Prostate gland (tissue), 2 donors: Measurements from ENCODE around the gene TBC1D2B.

Experiments used
- CTCF ChIP-seq, 4 experiments: fragments of 200-600 bp in 2 of 4; fragments of 450-650 bp in 2 of 4; sonication (generic) in 2 of 4; IDR thresholded peaks; 1 replicate in 3 of 4; 2 replicates in 1 of 4; pipeline ENCODE4 v1.5.1; 2016 to 2019; ENCODE audit warnings: antibody characterized with exemption in 4 of 4, mild to moderate bottlenecking in 2 of 4, moderate library complexity in 2 of 4
- POLR2A ChIP-seq: fragments of 450-650 bp; IDR thresholded peaks from one replicate; pipeline ENCODE4 v1.6.1; 2016; ENCODE audit warnings: antibody characterized with exemption, mild to moderate bottlenecking

DNA sequence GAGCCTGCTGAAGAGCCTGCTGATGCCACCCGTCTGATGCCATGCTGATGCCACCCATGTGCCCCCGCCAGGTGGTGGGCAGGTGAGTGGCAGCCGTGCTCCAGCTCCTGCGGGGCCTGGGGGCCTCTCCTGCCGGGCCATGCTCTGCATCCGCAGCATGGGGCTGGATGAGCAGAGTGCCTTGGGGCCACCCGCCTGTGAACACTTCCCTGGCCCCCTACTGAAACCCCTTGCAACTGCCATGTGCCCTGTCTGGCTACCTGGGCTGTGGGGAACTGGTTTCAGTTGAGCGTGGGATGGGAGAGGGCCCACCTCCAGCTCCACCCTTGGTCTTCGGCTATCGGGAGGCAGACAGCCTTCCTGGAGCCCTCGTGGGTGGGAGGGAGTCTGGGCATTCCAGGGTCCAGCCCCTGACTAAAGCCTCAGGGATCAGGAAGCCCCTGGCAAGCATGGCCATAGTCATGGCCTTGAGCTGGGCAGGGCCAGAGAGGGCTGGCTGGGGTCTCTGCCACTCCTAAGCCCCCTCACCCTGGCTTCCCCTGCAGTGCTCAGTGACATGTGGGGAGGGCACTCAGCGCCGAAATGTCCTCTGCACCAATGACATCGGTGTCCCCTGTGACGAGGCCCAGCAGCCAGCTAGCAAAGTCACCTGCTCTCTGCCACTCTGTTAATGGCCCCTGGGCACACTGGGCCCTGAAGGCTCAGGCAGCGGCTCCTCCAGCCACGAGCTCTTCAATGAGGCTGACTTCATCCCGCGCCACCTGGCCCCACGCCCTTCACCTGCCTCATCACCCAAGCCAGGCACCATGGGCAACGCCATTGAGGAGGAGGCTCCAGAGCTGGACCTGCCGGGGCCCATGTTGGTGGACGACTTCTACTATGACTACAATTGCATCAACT is 92.2 kb downstream of the TBC1D2B start:
- TF ChIP-seq POLR2A = no peak
- TF ChIP-seq CTCF (IDR thresholded peaks at IDR 0.05) = no peak
